Measurements from ENCODE around the gene TLE1.
"Not testable (repeated sequence)": the region's sequence is repeated elsewhere in the genome, so short reads cannot be mapped to it uniquely, and the experiment has no call there.

The TLE1 gene

DNA sequence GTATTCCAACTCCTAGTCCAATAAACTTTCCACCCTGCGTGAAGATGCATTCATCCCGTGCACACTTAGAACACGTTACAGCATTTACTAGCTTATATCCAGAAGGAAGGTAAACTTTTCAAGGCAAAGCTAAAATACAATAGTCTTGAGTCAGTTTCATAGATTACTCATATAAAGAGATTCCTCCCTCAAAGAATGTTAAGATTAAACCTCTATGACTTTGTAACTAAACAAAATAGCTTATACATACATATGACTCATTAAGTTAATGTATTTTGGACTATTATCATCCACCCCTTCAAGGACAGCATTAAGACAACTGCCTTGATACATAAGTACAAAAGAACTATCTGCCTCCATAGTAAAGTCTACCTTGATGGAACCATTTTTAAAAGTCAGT lies 36.1 kb downstream of the TLE1 start:
- DNase-seq (ENCODE audit: low spot score) (no peak), FAIRE-seq (no peak)

DNA sequence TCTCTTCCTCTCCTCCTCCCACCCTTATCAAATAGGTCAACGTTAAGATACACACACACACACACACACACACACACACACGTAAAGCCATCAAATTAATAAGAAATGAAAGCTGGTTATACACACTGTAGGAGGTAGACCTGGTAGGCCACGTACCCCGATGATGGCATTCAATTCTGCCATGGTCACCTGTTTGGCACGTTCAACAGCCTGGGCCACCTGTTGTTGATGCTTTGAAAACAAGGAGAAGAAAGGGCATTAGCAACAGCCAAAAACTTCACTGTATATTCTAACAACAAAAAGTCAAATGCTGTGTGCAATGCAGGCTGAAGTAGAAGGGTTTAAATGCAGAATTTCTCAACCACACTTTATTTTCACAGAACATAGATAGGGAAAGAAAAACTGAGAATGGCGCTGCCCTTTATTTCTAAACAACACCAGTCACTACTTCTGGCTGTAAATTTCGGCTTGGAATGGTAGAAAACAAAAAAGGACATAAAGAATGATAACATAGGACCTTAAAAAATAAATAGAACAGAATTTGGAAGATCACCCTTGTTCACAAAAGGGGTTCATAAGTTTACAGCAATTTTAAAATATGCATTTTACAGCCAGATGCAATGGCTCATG lies 37.2 kb downstream of the TLE1 start:
- DNase-seq (ENCODE audit: low spot score) (no peak), FAIRE-seq (no peak)

DNA sequence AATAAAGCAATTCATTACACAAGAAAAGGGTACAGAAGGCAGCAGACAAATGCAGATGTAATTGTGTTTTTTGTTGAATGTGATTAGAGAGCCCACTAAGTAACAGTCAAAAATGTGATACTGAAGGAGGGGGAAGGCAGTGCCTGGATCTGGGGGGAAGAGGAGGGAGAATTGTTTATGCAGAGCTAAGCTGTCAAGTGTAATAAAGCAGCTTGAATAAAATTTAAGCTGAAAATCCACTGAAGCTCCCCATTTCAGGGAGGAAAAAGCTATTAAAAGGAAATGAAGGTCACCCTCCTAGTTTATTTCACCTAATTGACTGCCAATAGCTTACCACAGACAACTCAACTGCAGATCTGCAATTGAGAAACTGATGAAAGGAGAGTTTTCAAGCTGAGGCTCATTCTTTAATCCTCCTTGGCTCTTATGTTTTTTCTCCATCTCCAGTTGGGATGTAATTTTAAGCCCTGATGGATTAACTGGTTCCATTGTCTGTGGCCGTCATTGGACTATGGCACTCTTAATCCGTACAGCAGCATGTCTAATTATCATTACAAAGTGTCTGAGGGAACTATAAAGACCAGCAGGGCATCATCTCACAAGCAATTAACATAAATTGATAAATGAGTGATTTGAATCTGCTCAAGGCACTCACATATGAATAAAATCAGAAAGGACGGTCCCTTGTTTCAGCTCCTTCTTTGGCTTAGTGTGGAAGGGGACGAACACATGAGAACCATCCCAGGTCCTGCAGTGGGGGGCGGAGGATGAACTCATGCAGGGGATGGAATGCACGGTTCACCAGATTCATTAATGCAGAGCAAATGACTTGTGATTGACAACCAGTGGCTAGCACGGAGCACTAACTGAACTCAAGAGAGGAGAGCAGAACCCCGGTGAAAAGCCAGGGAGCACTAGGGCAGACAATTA lies 38.5 kb downstream of the TLE1 start:
- FAIRE-seq (no peak), DNase-seq (ENCODE audit: low spot score) (no peak)

DNA sequence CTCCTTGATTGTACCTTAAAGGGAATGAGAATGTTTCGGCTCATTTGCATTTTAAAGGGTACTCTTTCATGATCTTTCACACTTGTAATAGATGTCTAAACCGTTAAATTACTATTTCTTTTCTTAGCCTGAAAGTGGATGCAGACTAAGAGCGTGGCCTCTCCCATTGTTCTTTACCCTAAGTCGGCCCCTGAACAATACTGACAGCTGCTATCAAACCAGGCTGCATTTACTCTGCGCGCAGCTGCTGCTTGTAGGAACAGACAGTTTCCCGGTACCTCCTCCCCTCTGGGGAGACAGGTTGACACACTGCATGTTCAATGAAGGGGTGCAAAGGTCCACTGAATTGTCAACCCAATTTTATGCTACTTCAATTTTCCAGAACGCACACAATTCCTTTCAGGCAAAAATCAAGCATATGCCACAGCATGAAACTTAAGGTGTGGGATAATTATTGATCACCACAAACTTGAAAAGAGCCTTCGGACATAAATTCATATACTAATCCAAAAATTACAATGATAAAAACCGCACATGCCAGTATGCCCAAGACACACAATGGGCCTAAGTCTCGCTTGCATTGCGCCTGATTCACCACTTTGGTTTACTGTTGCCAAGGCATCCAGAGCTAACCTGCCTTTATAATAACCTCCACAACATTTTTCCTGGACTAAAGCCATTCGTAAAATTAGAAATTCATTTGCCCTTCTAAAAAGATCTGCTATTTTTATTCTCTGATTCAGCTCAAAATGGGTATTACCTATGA lies 39.7 kb downstream of the TLE1 start:
- no peak for DNase-seq (ENCODE audit: low spot score)
- FAIRE-seq: no peak

DNA sequence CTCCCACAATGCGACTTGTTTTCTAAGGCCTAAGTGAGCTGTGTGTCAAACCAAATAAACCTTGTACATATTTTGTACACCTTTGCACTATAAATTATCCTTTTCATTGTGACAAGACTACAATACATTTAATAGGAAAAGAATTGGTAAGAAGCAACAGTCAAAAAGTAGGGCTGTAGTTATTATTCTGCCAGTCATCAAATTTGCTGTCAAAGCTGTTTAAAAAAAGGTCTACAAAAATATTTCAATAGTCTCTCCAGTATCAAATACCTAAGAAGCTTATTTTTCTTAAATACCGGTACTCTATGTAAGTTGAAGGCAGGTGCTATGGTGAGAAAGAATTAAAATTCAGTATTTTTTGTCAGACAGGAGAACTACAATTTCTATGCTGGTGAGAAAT lies 40.5 kb downstream of the TLE1 start:
- FAIRE-seq: no peak

DNA sequence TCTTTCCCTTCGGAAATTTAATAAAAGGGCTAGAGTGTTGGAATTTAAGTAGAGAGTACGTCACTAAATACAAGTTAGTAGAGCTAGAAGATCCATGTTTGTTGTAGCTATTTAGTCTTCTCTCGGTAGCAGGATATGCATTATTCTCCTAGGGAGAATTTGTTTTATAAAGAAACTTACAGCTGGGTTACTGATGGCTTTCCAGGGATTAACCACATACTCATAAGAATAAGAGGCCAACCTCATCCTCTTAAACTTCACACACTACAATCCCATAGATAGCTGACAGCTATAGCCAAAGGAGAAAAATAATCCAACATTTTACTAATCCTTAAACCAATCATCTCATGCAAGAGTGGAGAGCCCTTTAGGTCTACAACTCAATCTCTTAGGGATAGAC lies 43.0 kb downstream of the TLE1 start:
- DNase-seq (ENCODE audit: low spot score) (no peak), FAIRE-seq (no peak)

More for the DNA sequence above, 40.5 kb downstream of the TLE1 start:
- DNase-seq (ENCODE audit: low spot score): no peak

DNA sequence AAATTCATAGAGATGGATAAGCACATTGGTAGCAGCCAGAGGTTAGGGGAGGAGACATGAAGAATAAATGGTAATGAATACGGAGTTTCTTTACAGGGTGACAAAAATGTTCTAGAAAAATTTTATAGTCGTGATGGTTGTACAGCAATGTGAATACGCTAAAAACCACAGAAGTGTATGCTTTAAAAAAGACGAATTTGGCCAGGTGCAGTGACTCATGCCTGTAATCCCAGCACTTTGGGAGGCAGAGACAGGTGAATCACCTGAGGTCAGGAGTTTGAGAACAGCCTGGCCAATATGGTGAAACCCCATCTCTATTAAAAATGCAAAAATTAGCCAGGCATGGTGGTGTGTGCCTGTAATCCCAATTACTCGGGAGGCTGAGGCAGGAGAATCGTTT lies 44.8 kb downstream of the TLE1 start:
- not testable (repeated sequence) for FAIRE-seq

DNA sequence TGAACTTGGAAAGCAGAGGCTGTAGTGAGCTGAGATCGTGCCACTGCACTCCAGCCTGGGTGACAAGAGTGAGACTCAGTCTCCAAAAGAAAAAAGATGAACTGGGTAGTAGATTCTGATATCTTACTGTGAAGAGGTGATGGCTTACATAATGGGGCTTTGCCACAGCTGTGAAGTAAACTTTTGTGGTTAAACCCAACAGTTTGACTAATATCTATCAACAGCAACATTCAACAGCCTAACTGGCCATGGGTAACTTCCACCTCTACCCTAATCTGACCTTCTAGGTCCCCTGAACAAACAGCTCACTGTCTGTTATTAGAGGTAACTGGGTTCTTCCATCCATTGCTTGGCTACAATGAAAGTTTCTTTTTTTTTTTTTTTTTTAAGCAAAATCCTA lies 52.1 kb downstream of the TLE1 start:
- no peak for FAIRE-seq
- no peak for DNase-seq (ENCODE audit: low spot score)

More for the DNA sequence above, 44.8 kb downstream of the TLE1 start:
- not testable (repeated sequence) for DNase-seq (ENCODE audit: low spot score)

DNA sequence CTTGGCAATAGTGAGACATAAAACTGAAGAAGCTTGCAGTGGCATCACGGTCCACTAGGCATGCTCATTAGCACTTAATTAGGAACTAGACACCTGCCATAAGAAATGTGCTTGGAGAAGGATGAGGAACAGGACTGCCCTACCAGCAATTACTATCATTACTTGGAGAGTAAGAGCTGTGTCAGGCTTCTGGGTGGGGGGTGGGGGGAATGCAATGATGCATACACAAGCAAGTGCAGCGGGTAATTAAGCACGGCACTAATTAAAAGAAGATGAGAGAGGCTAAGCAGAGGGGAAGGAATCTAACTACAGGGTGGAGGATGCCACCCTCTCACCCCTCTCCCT lies 53.1 kb downstream of the TLE1 start:
- no peak for FAIRE-seq
- DNase-seq (ENCODE audit: low spot score): no peak

DNA sequence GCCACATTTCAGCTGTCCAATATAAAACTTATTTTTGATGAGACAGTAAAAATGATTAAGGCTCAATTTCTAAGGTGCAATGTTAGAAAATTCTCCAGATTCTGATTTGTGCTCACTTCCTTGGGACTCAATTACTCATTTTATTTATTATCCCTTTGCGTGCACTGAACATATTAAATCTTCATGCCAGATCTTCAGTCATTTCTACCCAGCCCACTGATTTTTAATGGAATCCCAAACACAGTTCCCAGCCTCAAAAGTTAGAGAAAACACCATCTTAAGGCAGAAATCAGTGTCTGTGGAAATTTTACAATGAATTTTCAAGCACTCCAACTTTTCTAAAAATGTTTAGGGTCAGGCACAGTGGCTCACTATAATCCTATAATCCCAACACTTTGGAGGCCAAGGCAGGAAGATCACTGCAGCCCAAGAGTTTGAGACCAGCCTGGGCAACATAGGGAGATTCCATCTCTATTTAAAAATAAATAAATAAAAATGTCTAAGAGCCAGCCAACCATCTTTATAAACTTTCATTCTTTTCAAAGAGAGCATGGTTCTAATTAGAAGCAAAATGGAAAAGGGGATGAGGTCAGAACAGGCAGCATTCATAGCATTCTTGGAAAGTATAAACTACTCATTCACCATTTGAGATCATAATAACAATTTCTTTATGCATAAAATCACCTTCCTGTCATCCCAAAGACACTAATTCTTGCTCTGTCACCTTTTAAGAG lies 53.7 kb downstream of the TLE1 start:
- DNase-seq (ENCODE audit: low spot score): no peak
- FAIRE-seq: no peak

DNA sequence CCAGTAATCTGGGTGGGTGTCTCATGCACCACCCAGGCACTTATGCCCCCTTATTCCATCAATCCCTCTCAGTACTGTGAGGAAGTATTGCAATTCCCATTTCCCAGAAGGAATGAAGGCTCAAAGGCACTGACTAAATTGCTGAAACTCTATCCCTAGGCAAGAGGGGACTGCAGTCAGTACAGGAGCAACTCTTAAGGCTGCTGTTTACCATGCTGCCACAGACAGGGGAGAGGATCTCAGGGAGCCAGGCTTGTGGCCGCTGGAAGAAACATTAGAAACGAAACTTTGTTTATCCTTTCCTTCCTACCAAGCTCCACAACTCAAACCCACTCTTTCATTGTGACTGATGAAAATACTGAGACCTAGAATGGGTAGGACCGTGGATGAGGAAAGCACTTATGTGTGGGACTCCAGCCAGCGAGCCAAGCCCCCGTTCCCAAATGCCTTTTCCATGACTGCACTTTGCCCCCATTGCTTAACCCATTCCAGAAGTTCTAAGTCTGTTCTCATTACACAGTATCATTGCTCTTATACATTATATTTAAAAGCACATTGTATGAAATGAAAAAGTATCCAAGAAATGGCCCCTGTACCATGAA lies 54.3 kb downstream of the TLE1 start:
- FAIRE-seq: no peak
- DNase-seq (ENCODE audit: low spot score): no peak

DNA sequence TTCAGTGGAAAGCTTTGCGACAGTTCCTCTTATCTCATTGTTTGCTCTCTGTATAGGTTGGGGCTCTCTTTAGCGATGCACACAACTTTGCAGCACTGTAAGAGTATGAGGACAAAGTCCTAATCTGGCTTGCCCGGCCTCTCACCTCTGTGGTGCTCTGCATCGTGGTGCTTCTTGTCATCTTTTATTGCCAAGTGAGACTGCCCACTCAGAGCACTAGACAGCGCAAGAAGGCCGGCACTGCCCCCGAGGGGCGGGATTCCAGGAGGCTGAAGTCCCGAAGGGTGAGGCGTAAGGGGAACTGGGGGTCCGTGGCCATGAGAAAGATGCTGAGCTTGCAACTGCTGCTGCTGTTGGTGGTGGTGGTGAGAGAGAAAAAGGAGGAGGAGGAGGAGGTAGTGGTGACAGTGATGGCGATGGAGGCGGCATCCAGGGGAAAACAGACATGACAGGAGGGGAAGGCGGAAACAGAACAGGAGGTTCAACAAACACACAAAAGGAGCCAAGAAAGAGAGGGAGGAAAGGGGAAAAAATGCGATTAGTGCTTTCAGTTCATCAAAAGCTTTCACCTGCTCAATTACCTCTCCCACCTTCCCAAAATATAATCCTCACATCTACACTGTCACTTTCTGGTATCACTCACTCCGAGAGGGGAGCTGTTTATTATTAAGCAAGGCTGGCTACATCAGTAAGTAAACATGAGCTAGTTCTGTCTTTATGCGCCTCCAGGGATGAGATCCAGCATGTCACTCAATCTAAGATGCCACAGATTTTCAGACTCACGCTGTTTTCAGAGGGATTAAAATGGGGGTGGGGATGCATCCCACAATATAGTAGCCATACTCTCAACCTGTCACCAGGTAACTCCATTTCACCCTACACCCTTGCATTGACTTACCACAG lies 55.1 kb downstream of the TLE1 start:
- DNase-seq (ENCODE audit: low spot score) (no peak), FAIRE-seq (no peak)

DNA sequence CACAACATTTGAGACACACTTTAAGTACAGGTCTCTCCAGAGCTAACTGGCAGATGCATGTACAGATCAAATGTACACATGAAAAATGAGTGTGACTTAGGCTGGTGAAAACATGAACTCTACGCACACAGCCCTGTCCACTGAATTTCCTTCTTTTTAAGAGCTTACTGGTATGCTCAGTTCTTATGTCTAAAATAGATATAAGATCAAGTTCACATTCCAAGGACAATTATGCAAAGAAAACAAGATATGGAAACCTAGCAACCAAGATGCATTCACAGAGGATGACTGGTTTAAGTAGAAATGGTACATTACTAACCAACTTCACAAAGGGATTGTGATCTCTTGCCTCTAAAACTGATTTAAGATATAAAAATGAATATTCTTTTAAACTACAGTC lies 56.7 kb downstream of the TLE1 start:
- no peak for DNase-seq (ENCODE audit: low spot score)
- no peak for FAIRE-seq

DNA sequence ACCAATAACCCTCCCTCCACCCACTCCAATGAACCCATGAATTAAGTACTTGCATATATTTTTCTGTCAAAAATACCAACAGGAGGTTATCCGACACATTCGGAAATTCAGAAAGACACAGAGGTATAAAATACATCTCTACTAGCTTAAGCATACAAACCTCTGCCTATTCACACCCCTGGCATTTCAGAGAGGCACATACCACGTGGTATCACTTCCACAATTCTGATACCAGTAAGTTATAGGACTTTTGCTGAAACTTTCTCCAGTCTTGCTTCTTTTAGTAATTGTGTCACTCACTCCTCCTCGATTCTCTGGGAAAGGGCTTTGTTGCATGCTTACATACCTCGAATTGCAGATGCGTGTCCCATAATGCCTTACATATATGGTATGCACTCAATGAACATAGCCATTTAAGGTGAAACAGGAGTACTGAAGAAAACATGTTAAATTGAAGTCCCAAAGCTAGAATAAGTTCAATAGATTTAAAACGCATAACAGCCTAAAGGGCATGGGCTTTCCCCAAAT lies 58.1 kb downstream of the TLE1 start:
- DNase-seq (ENCODE audit: low spot score) (no peak), FAIRE-seq (no peak)

DNA sequence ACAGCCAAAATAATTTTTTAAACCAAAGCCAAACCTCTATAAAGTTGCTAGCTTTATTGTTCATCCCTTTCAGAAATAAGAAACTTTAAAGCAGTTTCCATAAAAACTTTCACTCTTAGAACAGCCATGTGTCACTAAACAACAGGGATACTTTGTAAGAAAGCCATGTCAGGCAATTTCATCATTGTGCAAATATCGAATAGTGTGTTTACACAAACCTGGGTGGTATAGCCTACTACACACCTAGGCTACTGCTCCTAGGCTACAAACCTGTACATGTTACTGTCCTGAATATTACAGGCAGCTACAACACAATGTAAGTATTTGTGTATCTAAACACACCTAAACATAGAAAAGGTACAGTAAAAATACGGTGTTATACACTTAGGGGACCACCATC lies 59.9 kb downstream of the TLE1 start:
- FAIRE-seq (no peak), DNase-seq (ENCODE audit: low spot score) (no peak)

DNA sequence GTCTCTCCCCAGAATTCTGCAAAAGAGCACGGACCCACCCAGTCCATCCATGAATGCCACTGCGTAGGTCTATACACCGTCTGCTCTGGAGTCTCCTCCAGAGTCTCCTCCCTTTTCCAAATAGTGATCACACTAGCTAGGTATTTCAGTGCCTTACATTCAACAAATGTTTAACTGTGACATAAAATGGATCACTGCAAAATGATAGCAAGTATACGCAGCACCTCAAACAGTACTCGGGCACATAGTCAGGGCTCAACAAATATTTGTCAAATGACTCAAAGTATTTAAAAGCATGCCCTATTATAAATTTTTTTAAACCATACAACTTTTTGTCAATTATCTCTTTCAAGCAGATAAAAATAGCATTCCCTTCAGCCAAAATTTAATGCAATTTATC lies 60.5 kb downstream of the TLE1 start:
- FAIRE-seq: no peak

DNA sequence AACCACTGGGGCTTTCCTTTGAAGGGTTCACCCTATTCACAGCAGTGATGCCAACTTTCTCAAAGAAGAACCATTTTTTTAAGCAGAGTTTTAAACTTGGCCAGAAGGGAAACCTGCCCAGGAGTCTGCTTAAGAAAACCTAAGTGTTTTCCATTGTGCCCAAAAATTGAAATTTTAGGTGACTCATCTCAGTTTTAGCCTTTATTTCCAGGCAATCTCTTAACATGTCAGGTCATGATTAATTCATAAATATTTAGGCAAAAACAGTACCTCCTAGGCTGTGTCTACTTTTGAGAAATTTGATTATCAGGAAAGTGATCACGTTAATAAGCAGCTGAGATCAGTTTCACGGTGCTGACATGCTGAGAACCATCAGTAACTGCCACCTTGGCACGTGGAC lies 61.9 kb downstream of the TLE1 start:
- DNase-seq (ENCODE audit: low spot score): no peak
- no peak for FAIRE-seq

More for the DNA sequence above, 60.5 kb downstream of the TLE1 start:
- no peak for DNase-seq (ENCODE audit: low spot score)

DNA sequence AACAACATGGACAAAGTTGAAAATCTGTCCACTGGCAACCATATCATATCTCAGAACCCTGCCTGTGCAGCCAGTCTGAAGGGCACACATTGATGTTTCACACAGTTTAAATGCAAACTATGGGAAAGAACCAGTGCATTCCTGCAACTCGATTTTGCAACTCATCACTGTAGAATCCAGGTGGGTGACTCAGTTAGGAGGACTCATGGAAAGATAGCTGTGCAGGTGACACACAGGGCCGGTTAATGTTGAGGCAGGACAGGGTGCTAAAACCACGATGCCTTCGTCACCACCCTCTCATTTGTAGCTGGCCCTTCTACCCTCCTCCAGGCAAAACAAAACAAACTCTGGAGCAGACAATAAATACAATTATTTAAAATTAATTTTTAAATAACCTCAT lies 62.8 kb downstream of the TLE1 start:
- FAIRE-seq (peak; percentile 30), DNase-seq (ENCODE audit: low spot score) (peak; percentile 25)

DNA sequence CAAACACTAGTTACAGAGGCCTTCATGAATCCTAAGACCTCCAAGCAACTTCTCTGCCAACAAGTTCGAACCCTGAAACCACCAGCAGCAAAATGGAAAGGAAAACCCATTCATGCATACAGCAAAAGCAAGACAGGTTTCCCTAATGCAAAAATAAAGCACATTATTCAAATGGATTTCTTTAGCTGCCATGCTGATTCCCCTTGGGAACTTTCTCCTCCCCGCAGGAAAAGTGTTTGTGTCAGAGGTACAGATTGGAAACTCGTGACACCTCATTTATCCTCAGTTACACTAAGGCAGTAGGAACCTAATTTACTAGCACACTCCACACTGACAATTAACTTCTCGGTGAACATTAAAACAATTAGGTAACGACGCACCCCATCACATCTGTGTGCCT lies 63.4 kb downstream of the TLE1 start:
- DNase-seq (ENCODE audit: low spot score) (no peak), FAIRE-seq (no peak)

DNA sequence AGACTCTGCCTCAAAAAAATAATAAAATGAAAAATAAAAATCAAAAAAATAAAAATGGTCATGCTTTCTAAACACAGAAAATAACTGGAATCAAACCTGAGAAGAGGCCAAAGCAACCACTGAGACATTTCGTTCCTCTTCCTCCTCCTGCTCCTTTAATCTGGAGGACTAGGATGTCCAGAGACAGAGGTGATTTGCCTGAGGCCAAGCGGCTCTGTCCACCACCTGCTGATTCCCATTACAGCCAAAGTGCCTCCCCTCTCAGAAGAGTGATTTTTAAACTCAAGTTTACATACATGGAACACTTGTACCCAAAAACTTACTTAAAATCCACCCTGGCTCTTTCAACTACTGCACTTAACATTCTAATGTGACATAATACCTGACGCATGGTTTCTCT lies 65.6 kb downstream of the TLE1 start:
- no peak for DNase-seq (ENCODE audit: low spot score)
- no peak for FAIRE-seq
